GM21423 (cell line): Measurements from ENCODE around the gene PDLIM4.

Source experiments
- ATAC-seq: cut with Tn5 transposase; IDR thresholded peaks from one replicate; pipeline ENCODE4 v1.9.1; 2021; ENCODE audit warnings: mild to moderate bottlenecking, moderate library complexity; ENCODE audit not compliant: unreplicated experiment

Gene PDLIM4

DNA sequence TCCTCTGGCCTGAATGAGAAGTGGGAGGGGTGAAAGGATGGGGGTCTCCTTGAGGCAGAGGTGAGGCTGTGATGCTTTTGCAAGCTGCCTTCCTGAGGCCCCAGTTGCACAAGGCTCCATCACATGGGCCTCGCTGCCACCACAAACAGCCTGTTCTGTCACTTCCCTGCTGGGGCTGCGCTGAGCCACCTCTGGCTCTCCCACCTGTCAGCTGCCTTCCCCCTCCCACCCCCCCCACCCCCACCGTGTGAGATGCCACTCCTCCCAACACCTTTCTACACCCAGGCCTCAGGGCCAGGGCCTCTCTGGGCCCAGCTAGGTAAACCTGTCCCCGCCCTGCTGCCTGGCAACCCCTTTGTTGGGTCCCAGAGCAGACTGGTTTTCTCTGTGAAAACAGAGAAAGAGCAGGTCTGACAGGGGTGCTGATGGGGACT, 4.5 kb upstream of the PDLIM4 start:
- no peak for ATAC-seq

DNA sequence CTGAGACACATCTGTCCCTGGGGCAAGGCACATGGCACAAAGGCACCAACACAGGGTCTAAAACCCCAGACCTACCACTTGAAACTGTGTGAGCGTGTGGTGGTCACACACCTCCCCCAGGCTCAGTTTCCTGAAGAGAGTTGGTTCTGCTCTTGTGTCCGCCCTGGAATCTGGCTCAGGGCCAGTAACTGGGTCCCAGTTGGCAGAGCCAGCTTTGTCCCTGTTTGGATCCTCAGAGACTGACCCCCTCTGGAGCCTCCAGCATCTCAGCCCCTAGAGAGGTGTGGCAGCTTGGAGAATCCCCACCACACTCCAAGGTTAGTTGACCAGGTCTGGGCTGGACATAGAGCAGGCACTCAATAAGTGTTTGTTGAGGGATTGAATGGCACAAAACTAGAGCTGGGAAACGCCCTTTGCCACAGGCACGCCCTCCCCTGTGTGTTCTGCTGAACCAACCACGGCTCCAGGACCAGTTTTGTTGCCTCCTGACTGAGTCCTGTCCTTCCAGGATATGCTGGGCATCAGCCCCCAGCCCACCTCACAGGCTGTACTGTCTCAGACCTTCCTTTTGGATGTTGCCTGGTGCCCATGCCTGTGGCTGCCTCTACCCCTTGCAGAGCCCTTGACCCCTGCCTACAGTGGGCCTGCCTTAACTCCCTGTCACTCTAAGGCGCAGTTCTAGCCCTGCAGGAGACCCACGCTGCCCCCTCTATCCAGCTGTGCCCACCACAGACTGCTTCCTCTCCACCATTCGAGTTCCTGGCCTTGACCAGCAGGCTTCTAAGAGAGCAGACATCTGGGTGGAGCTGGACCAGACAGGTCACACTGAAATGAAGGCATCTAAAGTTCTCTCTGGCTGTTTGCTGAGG, 3.8 kb upstream of the PDLIM4 start:
- ATAC-seq: no peak

DNA sequence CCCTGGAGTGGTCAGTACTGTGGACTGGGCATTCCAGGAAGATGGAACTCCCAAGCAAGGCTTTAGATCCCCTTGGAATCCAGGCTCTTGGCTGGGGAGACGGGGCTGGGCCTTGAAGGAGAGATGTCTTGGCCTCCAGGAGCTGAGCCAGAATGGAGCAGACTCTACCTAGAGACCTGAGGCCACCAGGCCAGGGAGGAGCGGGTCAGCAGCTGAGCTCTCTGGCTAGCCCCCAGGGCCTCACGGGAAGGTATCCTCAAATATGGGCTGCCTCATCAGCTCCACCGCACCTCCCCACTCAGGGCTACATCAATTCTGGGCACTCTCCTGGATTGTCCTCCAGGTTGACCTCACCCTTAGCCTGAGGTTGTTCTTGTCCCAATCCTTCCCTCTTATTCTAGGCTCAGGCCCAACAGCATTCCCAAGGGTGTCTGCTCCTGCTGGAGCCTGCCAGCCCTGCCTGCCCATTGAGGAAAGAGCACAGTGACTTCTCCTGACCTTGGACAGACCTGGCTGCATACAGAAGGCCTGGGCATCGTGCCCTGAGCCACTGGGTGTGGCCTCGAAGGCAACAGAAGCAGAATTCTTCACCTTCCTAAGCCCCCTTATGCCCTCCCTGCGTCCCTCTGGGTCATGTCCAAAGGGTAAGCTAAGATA, 3.0 kb upstream of the PDLIM4 start:
- ATAC-seq: no peak

DNA sequence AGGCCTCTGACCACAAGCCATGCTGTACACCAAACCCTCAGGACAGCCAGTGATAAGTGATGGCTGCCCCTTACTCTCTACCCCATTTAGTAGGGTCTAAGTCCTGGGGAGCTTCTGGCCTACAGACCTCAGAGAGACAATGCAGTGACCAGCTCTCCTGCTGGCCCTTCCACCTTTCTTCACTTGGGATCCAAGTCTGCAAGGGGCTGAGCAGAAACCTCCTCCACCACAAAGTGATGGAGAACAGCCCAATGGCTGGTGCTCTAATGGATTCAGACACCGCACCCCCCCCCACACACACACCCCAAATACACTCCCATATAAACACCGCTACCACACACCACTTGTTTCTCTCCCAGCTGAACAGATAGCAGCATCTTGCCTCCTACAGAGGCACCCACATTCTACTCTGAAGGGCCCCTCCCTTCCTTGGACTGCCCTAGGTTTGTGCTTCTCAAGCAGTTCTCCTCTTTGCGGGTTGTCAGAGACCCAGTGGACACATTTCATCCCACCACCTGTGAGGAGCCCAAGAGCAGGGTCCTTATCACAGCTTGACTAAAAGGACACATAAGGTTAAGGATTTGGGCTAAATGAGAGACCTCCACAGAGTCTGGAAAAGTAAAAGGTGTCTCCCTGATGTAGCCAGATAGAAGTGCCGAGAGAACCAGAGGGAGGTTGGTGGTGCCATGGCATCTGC, 1.3 kb upstream of the PDLIM4 start:
- no peak for ATAC-seq

DNA sequence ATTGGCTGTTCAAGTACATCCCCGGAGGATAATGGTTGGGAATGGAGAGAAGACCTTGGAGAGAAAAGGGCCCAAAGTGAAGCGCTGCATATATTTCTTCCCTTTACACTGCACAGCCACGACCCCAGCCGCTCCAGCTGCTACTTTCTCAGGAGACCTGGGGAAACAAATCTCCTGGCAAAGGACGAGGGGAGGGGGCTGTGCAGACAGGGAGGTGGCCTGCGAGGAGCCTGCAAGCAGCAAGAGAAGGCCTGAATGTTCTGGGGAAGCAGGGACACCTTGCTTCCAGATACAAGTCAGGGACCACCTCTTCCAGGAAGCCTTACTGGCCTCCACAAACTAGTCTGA, 739 bp upstream of the PDLIM4 start:
- ATAC-seq: no peak

GRCh38 chr5:132258102-132259068, 889 bp downstream of the PDLIM4 start:
- no peak for ATAC-seq

- no peak for ATAC-seq
Observed at GRCh38 chr5:132259069-132259851, 1.8 kb downstream of the PDLIM4 start.

- no peak for ATAC-seq
Observed at GRCh38 chr5:132260051-132260450, 2.6 kb downstream of the PDLIM4 start.

DNA sequence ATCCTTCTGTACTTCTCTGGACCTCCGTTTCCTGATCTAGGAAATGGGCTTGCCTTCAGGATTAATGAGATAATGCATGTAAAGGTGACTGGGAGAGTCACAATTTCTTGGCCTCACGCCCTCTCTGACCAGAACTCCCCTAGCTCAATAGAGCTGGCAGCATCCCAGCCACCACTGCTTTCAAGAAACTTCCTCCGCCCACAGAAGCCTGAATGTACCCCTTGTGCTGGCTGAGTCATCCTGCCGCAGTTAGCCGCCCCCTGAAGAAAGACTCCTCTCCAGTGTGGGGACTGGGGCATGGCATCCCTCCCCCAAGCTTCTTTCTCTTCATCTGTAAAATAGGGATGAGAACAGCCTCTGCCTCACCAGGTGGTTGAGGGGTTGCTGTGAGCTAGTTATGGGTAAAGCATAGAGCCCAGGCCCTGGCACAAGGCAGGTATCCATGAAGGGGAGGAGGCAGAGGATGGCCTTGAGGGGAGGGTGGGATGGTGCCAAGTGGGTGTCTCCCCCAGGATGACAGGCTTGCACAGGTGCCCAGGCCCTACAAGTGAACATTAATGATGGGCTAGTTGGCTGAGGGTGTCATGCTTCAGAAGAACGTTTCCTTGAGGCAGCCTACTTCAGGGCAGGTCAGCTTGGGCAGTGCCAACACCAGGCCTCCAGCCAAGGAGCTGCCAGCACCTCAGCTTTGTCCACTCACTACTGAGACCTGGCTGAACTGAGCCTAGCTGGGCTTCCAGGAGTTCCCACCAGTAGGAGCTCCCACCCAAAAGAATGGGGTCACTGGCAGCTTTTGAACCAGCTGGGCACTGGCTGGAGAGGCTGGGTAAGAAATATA, 3.4 kb downstream of the PDLIM4 start:
- ATAC-seq: peak; percentile 51

GRCh38 chr5:132261881-132262845, 4.7 kb downstream of the PDLIM4 start:
- no peak for ATAC-seq

DNA sequence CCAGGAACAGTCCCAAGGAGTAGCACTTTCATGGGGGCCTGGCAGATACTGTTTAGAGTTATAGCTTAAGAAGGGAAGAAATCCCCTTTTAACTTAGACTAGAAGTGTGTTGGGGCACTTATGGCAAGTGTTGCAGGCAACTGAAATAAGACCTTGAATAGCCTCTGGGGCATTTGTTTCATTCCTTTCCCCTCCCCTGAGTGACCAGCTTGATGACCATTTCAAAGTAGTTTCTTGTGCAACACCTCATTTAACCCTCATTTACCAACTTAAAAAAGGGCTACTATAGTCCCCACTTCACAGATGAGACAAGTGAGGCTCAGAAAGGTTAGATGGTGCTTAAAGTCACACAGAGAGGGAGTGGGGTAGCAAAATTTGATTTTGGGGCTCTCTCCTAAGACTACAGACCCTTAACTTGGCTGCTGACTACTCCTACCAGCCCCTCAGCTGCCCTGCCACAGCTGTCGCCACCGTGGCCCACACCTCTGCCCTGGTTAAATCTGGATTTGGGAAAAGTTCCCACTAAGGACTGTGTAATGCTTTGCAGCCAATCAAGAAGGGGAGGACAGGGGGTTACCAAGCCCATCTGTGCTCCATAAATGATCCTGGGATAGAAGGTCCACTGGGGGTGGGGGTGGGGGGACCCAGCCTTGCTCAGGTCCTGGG, 5.5 kb downstream of the PDLIM4 start:
- no peak for ATAC-seq

DNA sequence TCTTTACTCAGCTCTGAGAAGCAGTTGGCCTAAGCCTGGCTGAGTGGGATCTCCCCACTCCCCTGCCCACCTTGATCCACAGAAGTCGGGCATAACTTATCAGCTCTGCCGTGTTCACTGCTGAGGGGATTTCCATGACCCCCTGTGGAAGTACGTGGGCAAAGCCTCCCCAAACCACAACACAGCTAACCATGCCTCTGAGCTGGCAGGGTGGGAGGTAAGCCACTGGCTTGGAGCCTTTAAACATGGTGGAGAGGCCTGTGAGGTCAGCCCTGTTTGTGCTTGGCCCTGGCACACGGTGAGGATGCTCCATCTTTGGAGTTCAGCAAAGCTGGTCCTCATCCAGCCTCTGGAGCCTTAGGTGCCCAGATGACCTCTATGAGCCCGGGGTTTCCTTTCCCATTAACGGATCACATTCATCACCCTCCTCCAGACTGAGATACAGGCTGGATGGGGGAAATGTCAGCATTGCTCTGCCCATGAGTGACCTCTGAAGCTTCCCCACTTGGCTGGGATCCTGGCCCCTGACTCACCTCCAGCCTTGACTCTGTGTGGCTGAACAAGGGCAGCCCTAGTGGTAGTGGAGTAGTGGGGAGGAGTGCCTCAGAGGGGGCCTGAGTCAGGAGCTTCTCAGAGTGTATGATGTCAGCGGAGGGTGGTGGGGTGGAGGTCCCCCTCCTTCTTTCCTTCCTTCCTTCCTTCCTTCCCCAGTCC, 6.2 kb downstream of the PDLIM4 start:
- ATAC-seq: no peak

DNA sequence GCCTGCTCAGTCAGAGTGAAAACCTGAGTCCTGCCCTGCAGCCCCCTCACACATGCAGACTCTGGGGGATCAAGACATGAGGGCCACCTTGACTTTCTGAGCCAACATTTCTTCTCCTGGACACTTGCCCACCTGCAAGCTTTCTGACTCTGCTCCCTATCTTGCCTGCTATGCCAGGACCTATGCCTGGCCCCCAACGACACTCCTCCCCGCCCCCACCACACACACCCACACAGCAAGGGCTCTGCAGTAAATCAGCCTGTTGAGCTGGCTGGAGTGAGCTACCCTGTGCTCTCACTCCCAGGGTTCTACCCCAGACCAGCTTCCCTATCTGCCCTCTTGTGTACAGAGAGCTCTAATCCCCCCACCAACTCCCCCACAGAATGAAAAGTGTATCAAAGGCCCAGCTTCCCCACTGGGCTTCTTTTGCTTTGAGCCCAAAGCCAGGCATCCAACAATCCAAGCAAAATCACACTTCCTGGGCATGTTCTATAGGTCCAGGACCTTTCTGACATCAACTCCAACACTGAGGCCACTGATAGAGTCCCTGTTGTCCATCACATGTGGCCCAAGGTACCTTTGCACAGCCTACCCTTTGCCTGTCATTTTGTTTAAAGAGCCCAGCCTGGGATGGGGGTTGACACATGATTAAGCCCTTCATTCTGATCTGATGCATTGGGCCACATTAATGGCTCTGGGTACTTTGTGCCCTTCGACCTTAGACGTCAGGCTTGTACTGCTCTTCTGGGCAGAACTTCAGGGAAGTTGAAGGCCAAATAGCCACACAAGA, 7.2 kb downstream of the PDLIM4 start:
- no peak for ATAC-seq

- ATAC-seq: no peak
Observed at GRCh38 chr5:132265336-132266030, 8.0 kb downstream of the PDLIM4 start.
